ENCODE data around the gene RPS26.
A peak's percentile ranks its signal among the peaks of the same experiment; 100 is the strongest.
"Not testable (repeated sequence)": the region's sequence is repeated elsewhere in the genome, so short reads cannot be mapped to it uniquely, and the experiment has no call there.

RPS26 gene

DNA sequence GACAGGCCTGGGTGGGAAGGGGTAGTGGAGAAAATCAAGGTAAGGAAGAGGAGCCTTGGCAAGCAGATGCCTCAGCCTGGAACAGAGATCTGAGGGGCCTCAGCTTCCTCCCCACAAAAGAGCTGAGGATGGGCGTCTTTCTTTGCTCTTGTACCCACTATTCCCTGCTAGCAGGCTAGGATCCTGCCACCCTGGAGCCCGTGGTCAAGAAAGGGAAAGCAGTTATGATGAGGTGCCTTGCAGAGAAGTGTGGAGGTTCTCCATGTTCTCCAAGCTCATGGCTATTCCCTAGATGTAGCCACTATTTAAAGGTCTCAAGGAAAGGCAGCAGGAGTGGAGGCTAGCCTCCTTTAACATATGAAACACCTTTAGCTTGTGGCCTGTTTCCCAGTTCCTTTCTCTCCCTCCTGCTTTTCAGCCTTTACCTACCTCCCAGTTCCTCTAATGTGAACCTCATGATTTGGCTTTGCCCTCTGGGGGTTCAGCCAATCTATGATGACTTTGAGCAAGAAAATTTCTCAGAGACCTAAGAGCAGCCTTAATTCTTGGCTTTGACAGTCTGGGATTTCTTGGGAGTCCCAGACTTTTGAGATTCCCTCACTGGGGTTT lies 19.7 kb upstream of the RPS26 start:
- no peak for DNase-seq (ENCODE audit: low spot score)

DNA sequence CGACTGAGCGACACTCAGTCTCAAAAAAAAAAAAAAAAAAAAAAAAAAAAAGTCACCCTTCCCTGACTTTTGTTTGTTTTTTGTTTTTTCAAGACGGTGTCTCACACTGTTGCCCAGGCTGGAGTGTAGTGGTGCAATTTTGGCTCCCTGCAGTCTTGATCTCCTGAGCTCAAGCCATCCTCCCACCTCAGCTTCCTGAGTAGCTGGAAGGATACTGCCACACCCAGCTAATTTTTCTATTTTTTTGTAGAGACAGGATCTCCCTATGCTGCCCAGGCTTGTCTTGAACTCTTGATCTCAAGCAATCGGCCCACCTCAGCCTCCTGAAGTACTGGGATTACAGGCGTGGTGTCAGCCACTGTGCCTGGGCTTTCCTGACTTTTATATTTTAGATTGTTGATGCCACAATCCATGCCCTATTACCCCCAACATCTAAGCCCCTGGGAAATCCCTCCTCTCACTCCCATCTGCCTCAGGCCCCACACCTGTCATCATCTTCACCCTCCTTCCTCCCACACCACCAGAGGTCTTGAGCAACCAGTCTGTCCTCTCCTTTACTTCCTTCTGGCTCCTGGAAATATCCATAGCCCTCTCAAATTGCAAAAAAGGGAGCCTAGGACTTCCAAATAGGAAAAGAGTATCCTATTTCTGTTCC lies 13.1 kb upstream of the RPS26 start:
- DNase-seq (ENCODE audit: low spot score) = no peak

DNA sequence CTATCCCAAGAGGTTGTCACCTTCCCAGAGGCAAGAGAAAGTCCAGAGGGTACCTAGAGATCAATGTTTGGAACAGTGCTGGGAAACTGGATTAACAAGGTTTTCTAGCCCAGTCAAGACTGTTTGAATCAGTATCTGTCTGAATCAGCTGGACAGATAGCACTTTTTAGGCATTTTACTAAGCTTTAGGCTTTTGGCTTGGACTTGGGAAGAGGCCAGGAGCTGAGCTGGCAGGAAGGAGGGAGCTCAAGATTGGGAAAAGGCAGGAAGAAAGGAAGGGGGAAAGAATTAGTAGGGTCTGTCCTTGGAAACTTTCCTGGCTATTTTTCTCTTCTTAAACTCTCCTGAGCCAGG lies 12.6 kb upstream of the RPS26 start:
- DNase-seq (ENCODE audit: low spot score) = no peak

DNA sequence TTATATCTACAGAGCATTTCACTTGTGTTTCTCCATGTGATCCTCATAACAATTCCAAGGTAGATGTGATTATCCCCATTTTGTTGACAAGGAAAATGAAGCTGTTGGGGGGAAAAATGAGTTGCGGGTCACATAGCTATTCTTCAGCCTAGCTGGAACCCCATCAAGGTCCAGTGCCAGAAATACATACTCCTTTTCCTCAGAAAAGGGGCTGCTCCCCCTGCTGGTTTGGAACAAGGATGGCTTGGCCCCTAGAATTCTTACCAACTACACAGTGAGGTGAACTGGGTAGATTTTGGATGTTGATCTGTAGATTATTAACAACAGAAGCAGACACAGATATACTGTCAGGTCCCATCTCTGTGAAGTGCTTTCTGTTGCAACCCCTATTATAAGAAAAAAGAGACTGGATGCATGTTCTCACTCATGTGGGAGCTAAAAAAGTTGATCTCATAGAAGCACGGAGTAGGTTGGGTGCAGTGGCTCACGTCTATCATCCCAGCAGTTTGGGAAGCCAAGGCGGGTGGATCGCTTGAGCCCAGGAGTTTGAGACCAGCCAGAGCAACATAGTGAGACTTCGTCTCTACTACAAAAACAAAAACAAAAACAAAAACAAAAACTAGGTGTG lies 11.9 kb upstream of the RPS26 start:
- peak; percentile 90 for DNase-seq (ENCODE audit: low spot score)

DNA sequence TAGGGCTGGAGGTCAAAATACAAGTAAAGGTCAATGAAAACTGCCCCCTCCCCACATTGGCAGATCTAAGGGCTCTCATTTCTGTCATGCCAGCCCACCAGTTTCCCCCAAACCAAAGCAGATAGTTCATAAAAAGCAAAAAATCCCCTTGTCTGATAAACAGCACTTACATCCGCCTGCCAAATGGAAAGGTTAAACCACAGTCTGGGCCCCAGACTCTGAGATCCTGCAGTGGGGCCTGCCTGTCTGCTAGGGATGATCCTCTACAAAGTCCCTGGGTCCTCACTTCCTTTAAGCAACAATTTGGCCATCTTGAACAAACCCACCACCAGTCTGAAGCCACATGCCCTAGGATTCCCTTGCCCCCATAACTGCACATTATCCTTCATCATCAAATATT lies 9.7 kb upstream of the RPS26 start:
- no peak for DNase-seq (ENCODE audit: low spot score)

DNA sequence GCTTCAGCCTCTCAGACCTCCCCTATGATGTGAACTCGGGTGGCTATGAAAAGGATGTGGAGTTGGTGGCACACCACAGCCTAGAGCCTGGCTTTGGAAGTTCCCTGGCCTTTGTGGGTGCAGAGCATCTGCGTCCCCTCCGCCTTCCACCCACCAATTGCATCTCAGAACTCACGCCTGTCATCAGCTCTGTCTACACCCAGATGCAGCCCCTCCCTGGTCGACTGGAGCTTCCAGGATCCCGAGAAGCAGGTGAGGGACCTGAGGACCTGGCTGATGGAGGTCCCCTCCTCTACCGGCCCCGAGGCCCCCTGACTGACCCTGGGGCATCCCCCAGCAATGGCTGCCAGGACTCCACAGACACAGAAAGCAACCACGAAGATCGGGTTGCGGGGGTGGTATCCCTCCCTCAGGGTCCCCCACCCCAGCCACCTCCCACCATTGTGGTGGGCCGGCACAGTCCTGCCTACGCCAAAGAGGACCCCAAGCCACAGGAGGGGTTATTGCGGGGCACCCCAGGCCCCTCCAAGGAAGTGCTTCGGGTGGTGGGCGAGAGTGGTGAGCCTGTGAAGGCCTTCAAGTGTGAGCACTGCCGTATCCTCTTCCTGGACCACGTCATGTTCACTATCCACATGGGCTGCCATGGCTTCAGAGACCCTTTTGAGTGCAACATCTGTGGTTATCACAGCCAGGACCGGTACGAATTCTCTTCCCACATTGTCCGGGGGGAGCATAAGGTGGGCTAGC lies 7.0 kb upstream of the RPS26 start:
- no peak for DNase-seq (ENCODE audit: low spot score)

DNA sequence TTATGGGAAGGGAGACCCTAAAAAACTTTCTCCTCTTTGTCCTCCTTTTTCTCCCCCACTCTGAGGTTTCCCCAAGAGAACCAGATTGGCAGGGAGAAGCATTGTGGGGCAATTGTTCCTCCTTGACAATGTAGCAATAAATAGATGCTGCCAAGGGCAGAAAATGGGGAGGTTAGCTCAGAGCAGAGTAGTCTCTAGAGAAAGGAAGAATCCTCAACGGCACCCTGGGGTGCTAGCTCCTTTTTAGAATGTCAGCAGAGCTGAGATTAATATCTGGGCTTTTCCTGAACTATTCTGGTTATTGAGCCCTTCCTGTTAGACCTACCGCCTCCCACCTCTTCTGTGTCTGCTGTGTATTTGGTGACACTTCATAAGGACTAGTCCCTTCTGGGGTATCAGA lies 4.6 kb upstream of the RPS26 start:
- no peak for DNase-seq (ENCODE audit: low spot score)

DNA sequence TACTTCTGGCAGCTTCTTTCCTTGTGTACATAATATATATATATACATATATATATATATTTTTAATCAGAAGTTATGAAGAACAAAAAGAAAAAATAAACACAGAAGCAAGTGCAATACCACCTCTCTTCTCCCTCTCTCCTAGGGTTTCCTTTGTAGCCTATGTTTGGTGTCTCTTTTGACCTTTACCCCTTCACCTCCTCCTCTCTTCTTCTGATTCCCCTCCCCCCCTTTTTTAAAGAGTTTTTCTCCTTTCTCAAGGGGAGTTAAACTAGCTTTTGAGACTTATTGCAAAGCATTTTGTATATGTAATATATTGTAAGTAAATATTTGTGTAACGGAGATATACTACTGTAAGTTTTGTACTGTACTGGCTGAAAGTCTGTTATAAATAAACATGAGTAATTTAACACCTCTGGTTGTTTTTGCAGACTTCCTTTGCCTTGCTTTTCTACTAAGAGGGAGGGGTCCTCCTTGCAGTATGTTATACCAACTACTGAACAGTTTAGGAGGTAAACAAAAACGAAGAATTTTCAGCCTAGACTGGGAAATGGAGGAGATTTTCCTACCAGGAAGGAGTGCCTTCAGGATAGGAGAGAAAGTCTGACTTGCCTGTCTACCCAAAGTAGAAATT lies 3.6 kb upstream of the RPS26 start:
- DNase-seq (ENCODE audit: low spot score) = no peak

DNA sequence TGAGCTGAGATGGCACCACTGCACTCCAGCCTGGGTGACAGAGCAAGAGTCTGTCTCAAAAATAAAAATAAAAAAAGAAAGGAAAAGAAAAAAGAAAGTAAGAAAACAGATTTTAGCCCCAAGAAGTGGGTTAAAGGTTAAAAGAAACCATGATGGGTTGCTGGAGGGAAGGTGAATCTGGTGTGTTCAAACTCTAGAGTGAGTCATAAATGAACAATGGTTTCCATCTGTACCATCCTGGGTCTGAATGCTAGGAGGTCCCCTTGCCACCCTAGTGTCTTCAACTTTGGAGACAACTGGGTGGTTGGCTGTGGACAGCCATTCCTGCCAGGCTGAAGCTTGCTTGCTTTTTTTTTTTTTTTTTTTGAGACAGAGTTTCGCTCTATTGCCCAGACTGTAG lies 1.6 kb upstream of the RPS26 start:
- DNase-seq (ENCODE audit: low spot score) = no peak

DNA sequence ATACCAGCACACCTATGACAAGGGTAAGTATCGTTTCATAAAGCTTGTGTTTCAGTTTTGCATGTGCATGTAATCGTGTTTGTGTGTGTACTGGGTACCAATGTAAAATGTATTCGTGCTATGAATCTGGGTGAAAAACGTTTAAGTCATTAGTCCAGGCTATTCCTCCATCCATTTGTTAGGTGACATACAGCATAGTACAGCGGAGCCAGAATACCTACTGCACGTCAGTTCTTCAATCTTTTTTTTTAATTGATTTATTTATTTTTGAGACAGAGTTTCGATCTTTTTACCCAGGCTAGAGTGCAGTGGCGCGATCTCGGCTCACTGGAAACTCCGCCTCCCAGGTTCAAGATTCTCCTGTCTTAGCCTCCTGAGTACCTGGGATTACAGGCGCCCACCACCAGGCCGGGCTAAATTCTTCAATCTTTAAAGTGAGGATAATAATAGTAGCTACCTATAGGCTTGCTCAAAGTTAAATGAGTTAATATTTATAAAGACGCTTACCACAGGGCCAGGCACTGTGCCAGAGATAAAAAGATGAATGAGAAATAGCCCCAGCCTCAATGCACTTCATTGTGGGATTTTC lies 661 bp upstream of the RPS26 start:
- DNase-seq (ENCODE audit: low spot score) = no peak

DNA sequence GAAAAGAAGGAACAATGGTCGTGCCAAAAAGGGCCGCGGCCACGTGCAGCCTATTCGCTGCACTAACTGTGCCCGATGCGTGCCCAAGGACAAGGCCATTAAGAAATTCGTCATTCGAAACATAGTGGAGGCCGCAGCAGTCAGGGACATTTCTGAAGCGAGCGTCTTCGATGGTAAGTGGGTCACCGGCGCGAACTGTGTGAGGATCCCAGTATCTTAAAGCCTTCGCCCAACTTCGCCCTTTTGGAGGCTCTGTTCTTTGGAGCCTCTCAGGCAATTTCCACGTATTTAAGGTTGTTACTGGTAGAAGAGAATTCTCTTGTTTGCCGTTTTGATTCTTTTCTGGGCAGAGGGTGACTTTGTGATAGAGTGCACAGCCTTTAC lies 704 bp downstream of the RPS26 start:
- not testable (repeated sequence) for DNase-seq (ENCODE audit: low spot score)

DNA sequence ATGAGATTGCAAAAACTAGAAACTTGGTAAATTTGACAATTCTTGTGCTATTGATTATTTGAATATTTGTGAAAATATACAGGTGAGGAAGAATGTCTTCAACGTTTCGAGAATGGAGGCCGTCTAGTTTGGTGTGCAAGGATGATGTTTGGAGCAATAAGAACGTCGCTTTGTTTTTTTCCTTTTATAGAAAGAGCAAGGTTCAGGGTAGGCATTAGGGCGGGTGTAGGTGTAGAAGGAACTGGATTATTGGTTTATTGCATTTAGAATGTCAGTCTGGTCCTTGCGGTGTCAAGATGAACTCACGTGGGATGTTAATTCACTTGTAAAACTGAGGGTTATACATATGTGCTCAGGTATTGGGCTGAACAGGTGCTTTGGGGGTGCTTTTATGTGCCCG lies 1.1 kb downstream of the RPS26 start:
- no peak for DNase-seq (ENCODE audit: low spot score)

DNA sequence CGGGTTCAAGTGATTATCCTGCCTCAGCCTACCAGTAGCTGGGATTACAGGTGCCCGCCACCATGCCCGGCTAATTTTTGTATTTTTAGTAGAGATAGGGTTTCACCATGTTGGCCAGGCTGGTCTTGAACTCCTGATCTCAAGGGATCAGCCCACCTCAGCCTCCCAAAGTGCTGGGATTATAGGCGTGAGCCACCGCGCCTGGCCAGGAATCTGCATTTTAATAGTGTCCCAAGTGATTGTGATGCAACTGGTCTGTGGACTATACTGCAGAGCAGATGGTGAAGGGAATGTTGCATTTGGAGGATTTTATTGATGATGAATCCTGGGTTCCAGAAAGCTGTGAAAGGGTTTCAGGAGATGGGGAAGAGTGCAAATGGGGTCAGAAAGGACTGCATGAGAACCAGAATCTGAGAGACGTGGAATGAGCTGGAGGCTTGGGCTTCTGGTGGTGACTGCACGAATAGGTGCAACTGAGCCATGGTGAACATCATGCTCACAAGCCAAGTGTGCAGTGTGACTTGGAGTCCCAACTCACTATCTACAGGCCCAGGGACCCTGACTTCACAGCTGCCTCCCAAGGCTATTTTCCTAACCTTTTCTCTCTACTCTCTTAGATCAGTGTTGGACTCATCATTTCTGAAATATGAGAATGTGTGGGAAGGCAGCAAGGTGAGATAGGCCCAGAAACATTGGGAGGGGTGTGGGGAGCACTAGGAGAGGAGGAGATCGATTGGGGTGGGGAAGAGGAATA lies 4.5 kb downstream of the RPS26 start:
- no peak for DNase-seq (ENCODE audit: low spot score)

DNA sequence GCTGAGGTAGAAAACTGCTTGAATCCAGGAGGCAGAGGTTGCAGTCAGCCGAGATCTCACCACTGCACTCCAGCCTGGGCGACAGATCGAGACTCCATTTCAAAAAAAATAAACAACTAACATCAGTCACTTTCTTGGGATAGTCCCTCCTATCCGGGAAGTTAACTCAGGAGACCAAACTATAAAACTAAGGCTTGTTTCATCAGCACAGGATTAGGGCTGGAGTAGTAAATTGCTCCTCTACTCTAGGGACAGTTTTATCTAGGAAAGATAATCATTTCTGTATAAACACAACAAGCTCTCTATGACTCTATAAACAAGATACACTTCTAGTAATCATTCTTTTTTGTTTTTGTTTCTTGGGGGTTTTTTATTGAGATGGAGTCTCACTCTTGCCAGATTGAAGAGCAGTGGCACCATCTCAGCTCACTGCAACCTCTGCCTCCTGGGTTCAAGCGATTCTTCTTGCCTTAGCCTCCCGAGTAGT lies 11.7 kb downstream of the RPS26 start:
- no peak for DNase-seq (ENCODE audit: low spot score)

DNA sequence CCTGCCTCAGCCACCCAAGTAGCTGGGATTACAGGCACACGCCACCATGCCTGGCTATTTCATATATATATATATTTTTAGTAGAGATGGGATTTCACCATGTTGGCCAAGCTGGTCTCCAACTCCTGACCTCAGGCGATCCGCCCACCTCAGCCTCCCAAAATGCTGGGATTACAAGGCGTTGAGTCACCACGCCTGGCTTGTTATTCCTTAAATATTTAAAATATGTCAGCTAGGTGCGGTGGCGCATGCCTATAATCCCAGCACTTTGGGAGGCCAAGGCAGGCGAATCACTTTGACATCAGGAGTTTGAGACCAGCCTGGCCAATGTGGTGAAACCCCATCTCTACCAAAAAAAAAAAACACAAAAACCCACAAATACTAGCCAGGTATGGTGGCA lies 18.2 kb downstream of the RPS26 start:
- not testable (repeated sequence) for DNase-seq (ENCODE audit: low spot score)

DNA sequence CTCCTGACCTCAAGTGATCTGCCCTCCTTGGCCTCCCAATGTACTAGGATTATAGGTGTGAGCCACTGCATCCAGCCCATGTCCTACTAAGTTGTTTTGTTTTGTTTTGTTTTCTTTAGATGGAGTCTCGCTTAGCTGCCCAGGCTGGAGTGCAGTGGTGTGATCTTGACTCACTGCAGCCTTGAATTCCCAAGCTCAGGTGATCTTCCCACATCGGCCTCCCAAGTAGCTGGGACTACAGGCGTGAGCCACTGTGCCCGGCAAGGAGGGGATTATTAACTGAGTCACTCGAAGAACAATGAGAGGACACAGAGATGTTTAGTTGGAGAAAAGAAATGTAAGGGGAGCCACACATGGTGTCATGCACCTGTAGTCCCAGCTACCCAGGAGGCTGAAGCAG lies 20.3 kb downstream of the RPS26 start:
- DNase-seq (ENCODE audit: low spot score) = no peak

DNA sequence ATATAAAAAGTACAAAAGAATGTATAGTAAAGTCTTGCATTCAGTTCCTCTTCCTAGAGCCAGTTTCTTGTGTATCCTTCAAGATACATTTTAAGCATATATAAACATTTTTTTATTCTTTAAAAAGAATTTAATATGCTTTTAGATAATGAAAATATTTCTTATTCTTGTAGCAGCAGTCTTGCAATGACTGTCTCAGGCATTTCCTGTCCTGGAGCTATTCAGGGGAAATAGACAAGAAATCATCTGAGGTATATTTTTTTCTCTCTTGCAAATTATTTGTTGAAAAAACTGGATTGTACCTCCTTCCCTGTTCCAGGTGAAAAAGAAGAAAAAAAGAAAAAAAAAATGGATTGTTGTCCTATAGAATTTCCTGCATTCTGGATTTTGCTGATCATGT lies 21.3 kb downstream of the RPS26 start:
- DNase-seq (ENCODE audit: low spot score) = no peak

DNA sequence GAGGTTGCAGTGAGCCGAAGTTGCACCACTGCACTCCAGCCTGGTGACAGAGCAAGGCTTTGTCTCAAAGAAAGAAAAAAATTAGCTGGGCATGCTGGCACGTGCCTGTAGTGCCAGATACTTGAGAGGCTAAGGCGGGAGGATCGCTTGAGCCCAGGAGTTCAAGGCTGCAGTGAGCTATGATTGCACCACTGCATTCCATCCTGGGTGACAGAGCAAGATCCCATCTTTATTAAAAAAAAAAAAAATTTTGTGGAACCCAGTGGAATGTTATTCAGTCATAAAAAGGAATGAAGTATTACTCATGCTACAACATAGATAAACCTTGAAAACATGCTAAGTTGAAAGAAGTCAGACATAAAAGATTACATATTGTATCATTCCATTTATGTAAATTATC lies 29.9 kb downstream of the RPS26 start:
- DNase-seq (ENCODE audit: low spot score) = no peak

DNA sequence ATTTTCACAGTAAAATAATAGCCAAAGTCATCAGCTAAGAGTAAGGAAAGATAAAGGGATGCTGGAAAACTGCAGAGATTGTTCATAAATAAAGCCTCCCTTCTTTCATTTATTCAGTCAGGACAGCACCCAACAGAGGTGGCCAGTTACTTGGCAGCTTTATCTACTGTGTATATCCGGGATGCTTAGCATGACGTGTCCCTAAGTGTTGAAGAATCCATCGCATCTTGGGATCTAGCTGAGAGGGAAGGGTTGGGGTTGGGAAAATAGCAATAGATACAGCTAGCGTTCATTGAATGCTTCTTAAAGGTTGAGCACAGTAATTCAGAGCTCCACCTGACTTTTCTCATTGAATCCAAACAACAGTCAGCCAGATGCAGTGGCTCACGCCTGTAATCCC lies 32.7 kb downstream of the RPS26 start:
- DNase-seq (ENCODE audit: low spot score) = no peak

DNA sequence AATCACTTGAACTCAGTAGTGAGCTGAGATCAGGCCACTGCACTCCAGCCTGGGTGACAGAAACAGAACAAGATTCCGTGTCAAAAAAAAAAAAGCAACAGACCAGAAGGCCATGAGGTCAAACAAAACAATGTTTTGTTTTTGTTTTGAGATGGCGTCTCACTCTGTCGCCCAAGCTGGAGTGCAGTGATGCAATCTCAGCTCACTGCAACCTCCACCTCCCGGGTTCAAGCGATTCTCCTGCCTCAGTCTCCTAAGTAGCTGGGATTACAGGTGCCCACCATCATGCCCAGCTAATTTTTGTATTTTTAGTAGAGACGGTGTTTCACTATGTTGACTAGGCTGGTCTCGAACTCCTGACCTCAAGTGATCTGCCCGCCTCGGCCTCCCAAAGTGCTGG lies 36.2 kb downstream of the RPS26 start:
- DNase-seq (ENCODE audit: low spot score) = not testable (repeated sequence)

DNA sequence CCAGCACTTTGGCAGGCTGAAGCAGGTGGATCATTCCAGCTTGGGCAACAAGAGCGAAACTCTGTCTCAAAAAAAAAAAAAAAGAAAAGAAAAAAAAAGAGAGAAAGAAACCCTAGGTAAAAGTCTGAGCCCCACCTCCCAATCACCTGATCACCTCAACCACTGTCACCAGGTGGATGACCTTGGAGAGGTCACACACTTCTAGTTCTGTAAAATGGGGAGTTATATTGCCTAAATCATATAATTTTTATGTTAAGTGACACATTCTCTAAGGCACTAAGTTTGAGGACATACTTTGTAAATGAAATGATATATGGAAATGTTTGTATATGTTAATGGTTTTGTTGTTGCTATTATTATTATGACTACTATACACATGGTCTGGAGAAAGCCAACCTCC lies 36.7 kb downstream of the RPS26 start:
- no peak for DNase-seq (ENCODE audit: low spot score)
